ENCODE data around the gene CA10. TPM values are rescaled to one million over a fixed set of nuclear protein-coding genes. Genes with fewer than 3 reads are reported as not detected.

Gene CA10
- total RNA-seq, 1 experiment from 2014 or later = not detected

DNA sequence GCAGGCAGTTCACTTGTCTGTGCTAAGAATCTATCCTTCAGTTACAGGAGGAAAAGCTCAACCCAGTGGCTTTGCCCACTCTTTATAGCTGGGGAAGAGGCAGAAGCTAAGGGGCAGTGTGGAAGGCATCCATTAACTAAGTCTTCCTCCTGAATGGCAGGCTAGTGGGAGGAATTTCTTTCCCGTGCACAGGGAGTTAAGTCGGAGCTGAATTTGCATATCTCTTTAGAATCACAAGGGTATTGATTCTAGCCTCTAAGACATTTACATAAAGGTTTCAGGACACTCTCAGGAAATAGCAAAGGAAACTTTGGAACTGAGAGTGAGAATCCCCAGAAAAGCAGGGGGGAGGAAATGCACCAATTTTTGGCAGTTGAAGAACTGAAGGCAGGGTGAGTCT is 245.6 kb downstream of the CA10 start:
- TF ChIP-seq, protein P1, sequence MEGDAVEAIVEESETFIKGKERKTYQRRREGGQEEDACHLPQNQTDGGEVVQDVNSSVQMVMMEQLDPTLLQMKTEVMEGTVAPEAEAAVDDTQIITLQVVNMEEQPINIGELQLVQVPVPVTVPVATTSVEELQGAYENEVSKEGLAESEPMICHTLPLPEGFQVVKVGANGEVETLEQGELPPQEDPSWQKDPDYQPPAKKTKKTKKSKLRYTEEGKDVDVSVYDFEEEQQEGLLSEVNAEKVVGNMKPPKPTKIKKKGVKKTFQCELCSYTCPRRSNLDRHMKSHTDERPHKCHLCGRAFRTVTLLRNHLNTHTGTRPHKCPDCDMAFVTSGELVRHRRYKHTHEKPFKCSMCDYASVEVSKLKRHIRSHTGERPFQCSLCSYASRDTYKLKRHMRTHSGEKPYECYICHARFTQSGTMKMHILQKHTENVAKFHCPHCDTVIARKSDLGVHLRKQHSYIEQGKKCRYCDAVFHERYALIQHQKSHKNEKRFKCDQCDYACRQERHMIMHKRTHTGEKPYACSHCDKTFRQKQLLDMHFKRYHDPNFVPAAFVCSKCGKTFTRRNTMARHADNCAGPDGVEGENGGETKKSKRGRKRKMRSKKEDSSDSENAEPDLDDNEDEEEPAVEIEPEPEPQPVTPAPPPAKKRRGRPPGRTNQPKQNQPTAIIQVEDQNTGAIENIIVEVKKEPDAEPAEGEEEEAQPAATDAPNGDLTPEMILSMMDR (IDR thresholded peaks at IDR 0.05; ENCODE audit: unreplicated experiment) = no peak
- H3K4me1 Mint-ChIP-seq (ENCODE audit: low read depth, unreplicated experiment) = no peaks in the 10 kb centered on the region
- no peaks in the 10 kb centered on the region for H3K9me3 Mint-ChIP-seq (ENCODE audit: low read depth, unreplicated experiment)
- no peak overlapping the region for H3K27ac Mint-ChIP-seq (ENCODE audit: unreplicated experiment)
- no peak overlapping the region for H3K4me3 Mint-ChIP-seq (ENCODE audit: low read depth, unreplicated experiment)
- intact Hi-C loops (cut with micrococcal nuclease; ENCODE audit: unreplicated experiment) = no loop called here
- no TSS peak for BruUV-seq (replicated peaks)
- H3K27me3 Mint-ChIP-seq (ENCODE audit: unreplicated experiment) = no peaks in the 10 kb centered on the region
- no peak for DNase-seq
- CTCF ChIA-PET = interaction anchor here (0.6 kb wide), 1 partner anchor 736 kb away, joined by 3 read pairs; no protein-coding TSS in a partner anchor
- no peaks in the 10 kb centered on the region for H3K36me3 Mint-ChIP-seq (ENCODE audit: insufficient read depth, unreplicated experiment)

DNA sequence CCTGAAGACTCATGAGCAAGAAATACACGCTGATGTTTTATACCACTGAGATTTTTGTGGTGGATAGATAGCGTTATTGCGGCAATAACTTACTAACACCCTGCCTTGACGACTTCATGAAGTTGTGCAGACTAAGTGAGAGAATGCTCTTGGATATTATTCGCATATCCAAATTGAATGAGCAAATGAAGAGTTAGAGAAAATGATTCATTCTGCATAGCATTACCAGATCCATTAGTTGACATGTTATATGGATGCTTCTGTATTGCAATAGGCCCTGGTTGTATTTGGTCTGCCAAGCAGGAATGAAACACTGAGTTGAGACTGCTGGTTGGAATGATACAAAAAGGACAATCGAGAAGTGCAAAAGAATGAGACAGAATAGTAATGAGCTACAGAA is 247.3 kb downstream of the CA10 start:
- Mint-ChIP-seq H3K4me1 (ENCODE audit: low read depth, unreplicated experiment) (no peaks in the 10 kb centered on the region), H3K9me3 (ENCODE audit: low read depth, unreplicated experiment) (no peaks in the 10 kb centered on the region), H3K27ac (ENCODE audit: unreplicated experiment) (no peak overlapping the region), H3K27me3 (ENCODE audit: unreplicated experiment) (no peaks in the 10 kb centered on the region), H3K4me3 (ENCODE audit: low read depth, unreplicated experiment) (no peak overlapping the region), H3K36me3 (ENCODE audit: insufficient read depth, unreplicated experiment) (no peaks in the 10 kb centered on the region)
- no TSS peak for BruUV-seq (replicated peaks)
- CTCF ChIA-PET = interaction anchor here (0.8 kb wide), 1 partner anchor 17 kb away, joined by 3 read pairs; no protein-coding TSS in a partner anchor
- no peak for DNase-seq
- intact Hi-C loops (cut with micrococcal nuclease; ENCODE audit: unreplicated experiment) = no loop called here
- TF ChIP-seq, protein P1 (IDR thresholded peaks at IDR 0.05; ENCODE audit: unreplicated experiment) = no peak

DNA sequence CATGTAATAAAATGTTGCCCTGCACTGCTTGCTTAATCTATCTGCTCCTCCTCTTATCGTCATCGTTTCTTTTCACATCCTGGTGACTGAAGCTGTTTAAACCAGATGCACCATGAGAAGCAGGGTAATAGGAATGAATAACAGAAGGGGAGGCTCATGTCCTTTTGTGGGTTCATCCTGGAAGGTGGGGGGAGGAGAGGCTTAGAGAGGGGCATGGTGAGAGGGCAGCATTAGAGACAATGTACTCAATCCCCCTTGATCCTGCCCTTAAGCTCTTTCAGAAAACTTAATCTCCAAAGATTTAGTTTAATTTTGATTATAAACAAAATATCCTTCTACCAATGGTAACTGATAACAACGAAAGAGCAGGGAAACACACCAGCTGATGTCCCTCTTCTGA is 248.5 kb downstream of the CA10 start:
- H3K9me3 Mint-ChIP-seq (ENCODE audit: low read depth, unreplicated experiment) = no peaks in the 10 kb centered on the region

DNA sequence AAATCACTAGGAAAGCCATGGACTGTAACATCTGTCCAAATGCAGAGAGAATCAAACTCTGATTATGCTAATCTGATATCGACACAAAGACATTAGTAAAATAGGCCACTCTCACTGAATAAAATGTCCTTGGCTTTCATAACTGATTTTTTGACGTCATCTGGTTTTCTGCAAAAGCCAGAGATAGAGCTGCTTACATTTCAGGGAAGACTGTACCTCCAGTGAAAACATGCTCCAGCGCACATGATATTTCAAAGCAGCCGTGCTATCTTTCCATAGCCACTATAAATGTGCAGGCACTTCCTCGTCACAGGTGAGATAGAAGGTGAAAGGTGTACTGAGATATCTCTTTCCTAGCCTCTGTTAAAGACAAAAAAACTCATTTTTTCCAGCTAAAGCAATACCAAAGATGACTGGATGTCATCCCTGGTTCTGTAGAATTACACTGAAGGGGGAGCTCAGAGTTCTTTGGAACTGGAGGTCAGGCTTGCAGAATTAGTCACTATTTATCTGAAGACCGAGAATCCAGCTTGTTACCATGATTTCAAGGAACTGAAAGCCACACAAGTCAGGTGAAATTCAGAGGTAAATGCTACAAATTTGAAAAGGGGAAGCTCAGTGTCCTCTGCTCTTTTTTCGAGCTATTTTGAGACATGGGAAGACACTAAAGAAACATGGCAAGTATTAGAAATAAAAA is 249.5 kb downstream of the CA10 start:
- Mint-ChIP-seq H3K4me3 (ENCODE audit: low read depth, unreplicated experiment) (no peak overlapping the region), H3K27ac (ENCODE audit: unreplicated experiment) (no peak overlapping the region), H3K4me1 (ENCODE audit: low read depth, unreplicated experiment) (no peaks in the 10 kb centered on the region), H3K27me3 (ENCODE audit: unreplicated experiment) (no peaks in the 10 kb centered on the region), H3K36me3 (ENCODE audit: insufficient read depth, unreplicated experiment) (no peaks in the 10 kb centered on the region), H3K9me3 (ENCODE audit: low read depth, unreplicated experiment) (no peaks in the 10 kb centered on the region)
- TF ChIP-seq, protein P1 (IDR thresholded peaks at IDR 0.05; ENCODE audit: unreplicated experiment) = no peak
- no peak for DNase-seq
- intact Hi-C loops (cut with micrococcal nuclease; ENCODE audit: unreplicated experiment) = no loop called here
- BruUV-seq (replicated peaks) = no TSS peak
- CTCF ChIA-PET = no interaction called here

More for the DNA sequence above, 248.5 kb downstream of the CA10 start:
- no TSS peak for BruUV-seq (replicated peaks)
- TF ChIP-seq, protein P1 (IDR thresholded peaks at IDR 0.05; ENCODE audit: unreplicated experiment) = no peak
- H3K4me3 Mint-ChIP-seq (ENCODE audit: low read depth, unreplicated experiment) = no peak overlapping the region
- no peak for DNase-seq
- intact Hi-C loops (cut with micrococcal nuclease; ENCODE audit: unreplicated experiment) = no loop called here
- H3K36me3 Mint-ChIP-seq (ENCODE audit: insufficient read depth, unreplicated experiment) = no peaks in the 10 kb centered on the region
- CTCF ChIA-PET = no interaction called here
- H3K27ac Mint-ChIP-seq (ENCODE audit: unreplicated experiment) = no peak overlapping the region
- H3K4me1 Mint-ChIP-seq (ENCODE audit: low read depth, unreplicated experiment) = no peaks in the 10 kb centered on the region
- H3K27me3 Mint-ChIP-seq (ENCODE audit: unreplicated experiment) = no peaks in the 10 kb centered on the region

Data from Calu3 (cell line).